OCI-LY3 (cell line): ENCODE results near the gene MMP17.

Source experiments
- CTCF ChIP-seq: fragments of 200-600, 300-600 bp; sonication (generic); IDR thresholded peaks from 2 replicates; pipeline ENCODE4 v1.5.1; 2014; ENCODE audit warnings: antibody characterized with exemption, low read length, low read depth
- EZH2phosphoT487 ChIP-seq: fragments of 200-600 bp; shearing (Covaris generic); IDR thresholded peaks from 2 replicates; pipeline ENCODE4 v1.6.1; 2018; ENCODE audit warnings: antibody characterized with exemption, mixed run types, low read depth

- TF ChIP-seq CTCF: no peak
- no peak for TF ChIP-seq EZH2phosphoT487
Observed at GRCh38 chr12:131825146-131825892, 2.9 kb upstream of the MMP17 start.
